ENCODE measurements around the gene CLASP1.
"Not testable (repeated sequence)": the region's sequence is repeated elsewhere in the genome, so short reads cannot be mapped to it uniquely, and the experiment has no call there.

The CLASP1 gene

DNA sequence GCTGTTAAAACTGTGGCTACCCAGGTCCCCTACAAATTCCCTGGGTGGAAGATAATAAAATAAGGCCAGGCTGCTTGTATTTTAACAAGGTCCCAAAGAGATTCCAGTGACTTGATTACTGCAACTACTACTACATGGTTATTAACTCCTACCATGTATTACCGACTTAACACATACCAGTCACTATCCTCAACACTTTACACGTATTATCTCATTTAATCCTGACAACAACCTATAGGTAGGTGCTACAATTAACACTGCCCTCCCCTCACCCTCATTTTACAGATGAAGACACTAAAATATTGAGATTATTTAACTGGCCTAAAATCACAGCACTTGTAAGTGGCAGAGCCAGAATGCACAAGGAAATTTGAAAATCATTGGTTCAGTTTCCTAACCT is 5.4 kb downstream of the CLASP1 start:
- no peak for ATAC-seq
- TF ChIP-seq TOX (CRISPR knock-in tag; IDR thresholded peaks at IDR 0.05; ENCODE audit: borderline replicate concordance) (no peak), CSDC2 (CRISPR knock-in tag; IDR thresholded peaks at IDR 0.05) (no peak), ZNF565 (CRISPR knock-in tag; conservative IDR thresholded peaks at IDR 0.05; ENCODE audit: low read depth) (no peak), ARNTL (CRISPR knock-in tag; IDR thresholded peaks at IDR 0.05; ENCODE audit: borderline replicate concordance, low read depth) (no peak), ESRRG (CRISPR knock-in tag; IDR thresholded peaks at IDR 0.05) (no peak), ZNF8 (CRISPR knock-in tag; IDR thresholded peaks at IDR 0.05) (no peak), ZNF70 (CRISPR knock-in tag; IDR thresholded peaks at IDR 0.05) (no peak), ISL1 (CRISPR knock-in tag; IDR thresholded peaks at IDR 0.05) (no peak), ZC3H10 (CRISPR knock-in tag; IDR thresholded peaks at IDR 0.05) (no peak), ZFP3 (CRISPR knock-in tag; IDR thresholded peaks at IDR 0.05) (no peak), OSR1 (CRISPR knock-in tag; IDR thresholded peaks at IDR 0.05) (no peak), SNAI2 (CRISPR knock-in tag; IDR thresholded peaks at IDR 0.05) (no peak), BACH2 (CRISPR knock-in tag; IDR thresholded peaks at IDR 0.05; ENCODE audit: borderline replicate concordance) (no peak)
- TF ChIP-seq, protein P1, sequence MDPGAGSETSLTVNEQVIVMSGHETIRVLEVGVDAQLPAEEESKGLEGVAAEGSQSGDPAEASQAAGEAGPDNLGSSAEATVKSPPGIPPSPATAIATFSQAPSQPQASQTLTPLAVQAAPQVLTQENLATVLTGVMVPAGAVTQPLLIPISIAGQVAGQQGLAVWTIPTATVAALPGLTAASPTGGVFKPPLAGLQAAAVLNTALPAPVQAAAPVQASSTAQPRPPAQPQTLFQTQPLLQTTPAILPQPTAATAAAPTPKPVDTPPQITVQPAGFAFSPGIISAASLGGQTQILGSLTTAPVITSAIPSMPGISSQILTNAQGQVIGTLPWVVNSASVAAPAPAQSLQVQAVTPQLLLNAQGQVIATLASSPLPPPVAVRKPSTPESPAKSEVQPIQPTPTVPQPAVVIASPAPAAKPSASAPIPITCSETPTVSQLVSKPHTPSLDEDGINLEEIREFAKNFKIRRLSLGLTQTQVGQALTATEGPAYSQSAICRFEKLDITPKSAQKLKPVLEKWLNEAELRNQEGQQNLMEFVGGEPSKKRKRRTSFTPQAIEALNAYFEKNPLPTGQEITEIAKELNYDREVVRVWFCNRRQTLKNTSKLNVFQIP (CRISPR knock-in tag; IDR thresholded peaks at IDR 0.05; ENCODE audit: borderline replicate concordance, low read depth): no peak
- TF ChIP-seq, protein P2, sequence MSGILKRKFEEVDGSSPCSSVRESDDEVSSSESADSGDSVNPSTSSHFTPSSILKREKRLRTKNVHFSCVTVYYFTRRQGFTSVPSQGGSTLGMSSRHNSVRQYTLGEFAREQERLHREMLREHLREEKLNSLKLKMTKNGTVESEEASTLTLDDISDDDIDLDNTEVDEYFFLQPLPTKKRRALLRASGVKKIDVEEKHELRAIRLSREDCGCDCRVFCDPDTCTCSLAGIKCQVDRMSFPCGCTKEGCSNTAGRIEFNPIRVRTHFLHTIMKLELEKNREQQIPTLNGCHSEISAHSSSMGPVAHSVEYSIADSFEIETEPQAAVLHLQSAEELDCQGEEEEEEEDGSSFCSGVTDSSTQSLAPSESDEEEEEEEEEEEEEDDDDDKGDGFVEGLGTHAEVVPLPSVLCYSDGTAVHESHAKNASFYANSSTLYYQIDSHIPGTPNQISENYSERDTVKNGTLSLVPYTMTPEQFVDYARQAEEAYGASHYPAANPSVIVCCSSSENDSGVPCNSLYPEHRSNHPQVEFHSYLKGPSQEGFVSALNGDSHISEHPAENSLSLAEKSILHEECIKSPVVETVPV (CRISPR knock-in tag; IDR thresholded peaks at IDR 0.05): no peak
- TF ChIP-seq, protein P3, sequence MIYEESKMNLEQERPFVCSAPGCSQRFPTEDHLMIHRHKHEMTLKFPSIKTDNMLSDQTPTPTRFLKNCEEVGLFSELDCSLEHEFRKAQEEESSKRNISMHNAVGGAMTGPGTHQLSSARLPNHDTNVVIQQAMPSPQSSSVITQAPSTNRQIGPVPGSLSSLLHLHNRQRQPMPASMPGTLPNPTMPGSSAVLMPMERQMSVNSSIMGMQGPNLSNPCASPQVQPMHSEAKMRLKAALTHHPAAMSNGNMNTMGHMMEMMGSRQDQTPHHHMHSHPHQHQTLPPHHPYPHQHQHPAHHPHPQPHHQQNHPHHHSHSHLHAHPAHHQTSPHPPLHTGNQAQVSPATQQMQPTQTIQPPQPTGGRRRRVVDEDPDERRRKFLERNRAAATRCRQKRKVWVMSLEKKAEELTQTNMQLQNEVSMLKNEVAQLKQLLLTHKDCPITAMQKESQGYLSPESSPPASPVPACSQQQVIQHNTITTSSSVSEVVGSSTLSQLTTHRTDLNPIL (CRISPR knock-in tag; IDR thresholded peaks at IDR 0.05; ENCODE audit: low read depth): no peak
- TF ChIP-seq, protein P4, sequence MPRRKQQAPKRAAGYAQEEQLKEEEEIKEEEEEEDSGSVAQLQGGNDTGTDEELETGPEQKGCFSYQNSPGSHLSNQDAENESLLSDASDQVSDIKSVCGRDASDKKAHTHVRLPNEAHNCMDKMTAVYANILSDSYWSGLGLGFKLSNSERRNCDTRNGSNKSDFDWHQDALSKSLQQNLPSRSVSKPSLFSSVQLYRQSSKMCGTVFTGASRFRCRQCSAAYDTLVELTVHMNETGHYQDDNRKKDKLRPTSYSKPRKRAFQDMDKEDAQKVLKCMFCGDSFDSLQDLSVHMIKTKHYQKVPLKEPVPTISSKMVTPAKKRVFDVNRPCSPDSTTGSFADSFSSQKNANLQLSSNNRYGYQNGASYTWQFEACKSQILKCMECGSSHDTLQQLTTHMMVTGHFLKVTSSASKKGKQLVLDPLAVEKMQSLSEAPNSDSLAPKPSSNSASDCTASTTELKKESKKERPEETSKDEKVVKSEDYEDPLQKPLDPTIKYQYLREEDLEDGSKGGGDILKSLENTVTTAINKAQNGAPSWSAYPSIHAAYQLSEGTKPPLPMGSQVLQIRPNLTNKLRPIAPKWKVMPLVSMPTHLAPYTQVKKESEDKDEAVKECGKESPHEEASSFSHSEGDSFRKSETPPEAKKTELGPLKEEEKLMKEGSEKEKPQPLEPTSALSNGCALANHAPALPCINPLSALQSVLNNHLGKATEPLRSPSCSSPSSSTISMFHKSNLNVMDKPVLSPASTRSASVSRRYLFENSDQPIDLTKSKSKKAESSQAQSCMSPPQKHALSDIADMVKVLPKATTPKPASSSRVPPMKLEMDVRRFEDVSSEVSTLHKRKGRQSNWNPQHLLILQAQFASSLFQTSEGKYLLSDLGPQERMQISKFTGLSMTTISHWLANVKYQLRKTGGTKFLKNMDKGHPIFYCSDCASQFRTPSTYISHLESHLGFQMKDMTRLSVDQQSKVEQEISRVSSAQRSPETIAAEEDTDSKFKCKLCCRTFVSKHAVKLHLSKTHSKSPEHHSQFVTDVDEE (CRISPR knock-in tag; IDR thresholded peaks at IDR 0.05): no peak

DNA sequence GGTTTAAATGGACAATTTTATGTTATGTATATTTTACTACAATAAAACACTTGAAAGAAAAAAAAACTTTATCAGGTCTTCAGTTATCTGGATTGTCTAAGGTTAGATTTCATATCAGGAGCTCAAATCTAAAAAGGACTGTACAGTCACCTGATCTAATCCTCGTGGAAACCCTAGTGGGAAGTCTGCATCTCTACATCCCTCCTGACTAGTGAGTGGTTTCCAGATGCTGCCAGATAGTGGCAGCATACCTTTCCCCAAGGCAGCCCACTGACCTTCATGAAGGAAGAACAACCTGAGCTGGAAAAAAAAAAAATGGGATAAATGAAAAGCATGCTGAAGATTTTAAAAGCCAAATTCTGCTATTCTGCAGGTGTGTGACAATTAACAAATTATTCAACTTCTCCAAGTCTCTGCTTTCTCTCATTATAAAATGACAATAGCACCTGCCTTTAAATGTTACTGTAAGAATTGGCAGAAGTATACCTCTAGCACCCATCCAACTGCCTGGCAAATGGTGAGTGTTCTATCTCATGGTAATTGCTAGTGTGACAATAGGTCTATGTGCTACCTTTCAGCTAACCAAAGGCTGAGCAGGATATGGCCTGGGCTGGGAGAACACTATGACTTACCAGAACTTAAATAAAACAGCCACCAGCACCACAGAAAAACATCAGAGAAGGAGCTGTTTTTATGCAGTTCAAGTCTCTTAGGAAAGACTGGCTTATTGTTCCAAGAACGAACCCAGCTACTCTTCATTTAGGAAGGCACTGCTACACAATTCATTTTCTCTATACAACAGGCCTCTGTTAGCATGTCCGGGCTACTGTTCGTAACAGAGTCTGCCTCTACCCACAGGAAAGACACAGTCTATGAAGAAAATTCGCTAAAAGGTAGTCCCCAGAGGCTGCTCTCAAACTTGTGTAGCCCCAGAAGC is 8.6 kb downstream of the CLASP1 start:
- no peak for TF ChIP-seq TOX (CRISPR knock-in tag; IDR thresholded peaks at IDR 0.05; ENCODE audit: borderline replicate concordance)
- no peak for TF ChIP-seq ESRRG (CRISPR knock-in tag; IDR thresholded peaks at IDR 0.05)
- ATAC-seq: peak; percentile 44; the same call in 1 of the 3 replicates

DNA sequence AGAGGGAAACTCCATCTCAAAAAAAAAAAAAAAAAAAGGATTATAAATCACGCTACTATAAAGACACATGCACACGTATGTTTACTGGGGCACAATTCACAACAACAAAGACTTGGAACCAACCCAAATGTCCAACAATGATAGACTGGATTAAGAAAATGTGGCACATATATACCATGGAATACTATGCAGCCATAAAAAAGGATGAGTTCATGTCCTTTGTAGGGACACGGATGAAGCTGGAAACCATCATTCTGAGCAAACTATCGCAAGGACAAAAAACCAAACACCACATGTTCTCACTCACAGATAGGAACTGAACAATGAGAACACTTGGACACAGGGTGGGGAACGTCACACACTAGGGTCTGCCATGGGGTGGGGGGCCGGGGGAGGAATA is 9.4 kb downstream of the CLASP1 start:
- TF ChIP-seq ZNF8 (CRISPR knock-in tag; IDR thresholded peaks at IDR 0.05): 0 out of 2 replicates have a peak, but pooled peaks have one; percentile 24
- not testable (repeated sequence) for ATAC-seq

DNA sequence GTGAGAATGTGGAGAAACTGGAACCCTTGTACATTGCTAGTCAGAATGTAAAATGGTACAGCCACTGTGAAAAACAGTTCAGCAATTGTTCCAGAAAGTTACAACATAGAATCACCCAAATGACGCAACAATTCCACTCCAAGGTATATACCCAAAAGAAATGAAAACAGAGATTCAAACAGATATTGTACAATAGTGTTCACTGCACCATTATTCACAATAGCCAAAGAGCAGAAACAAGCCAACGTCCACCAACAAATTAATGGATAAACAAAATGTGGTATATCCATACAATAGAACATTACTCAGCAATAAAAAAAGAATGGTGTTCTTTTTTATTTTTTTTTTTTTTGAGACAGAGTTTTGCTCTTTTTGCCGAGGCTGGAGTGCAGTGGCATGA is 10.9 kb downstream of the CLASP1 start:
- no peak for TF ChIP-seq OSR1 (CRISPR knock-in tag; IDR thresholded peaks at IDR 0.05)
- TF ChIP-seq ISL1 (CRISPR knock-in tag; IDR thresholded peaks at IDR 0.05): no peak
- TF ChIP-seq, protein P5, sequence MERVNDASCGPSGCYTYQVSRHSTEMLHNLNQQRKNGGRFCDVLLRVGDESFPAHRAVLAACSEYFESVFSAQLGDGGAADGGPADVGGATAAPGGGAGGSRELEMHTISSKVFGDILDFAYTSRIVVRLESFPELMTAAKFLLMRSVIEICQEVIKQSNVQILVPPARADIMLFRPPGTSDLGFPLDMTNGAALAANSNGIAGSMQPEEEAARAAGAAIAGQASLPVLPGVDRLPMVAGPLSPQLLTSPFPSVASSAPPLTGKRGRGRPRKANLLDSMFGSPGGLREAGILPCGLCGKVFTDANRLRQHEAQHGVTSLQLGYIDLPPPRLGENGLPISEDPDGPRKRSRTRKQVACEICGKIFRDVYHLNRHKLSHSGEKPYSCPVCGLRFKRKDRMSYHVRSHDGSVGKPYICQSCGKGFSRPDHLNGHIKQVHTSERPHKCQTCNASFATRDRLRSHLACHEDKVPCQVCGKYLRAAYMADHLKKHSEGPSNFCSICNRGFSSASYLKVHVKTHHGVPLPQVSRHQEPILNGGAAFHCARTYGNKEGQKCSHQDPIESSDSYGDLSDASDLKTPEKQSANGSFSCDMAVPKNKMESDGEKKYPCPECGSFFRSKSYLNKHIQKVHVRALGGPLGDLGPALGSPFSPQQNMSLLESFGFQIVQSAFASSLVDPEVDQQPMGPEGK (CRISPR knock-in tag; IDR thresholded peaks at IDR 0.05; ENCODE audit: borderline replicate concordance): no peak
- peak; percentile 98 for TF ChIP-seq ZNF8 (CRISPR knock-in tag; IDR thresholded peaks at IDR 0.05)
- ATAC-seq: no peak

All from SK-N-SH treated with all-trans-retinoic acid at 6 μM for 48 hours (cell line).